GM12891 (cell line): ENCODE measurements around the gene GAS7.

Experiments used
- DNase-seq: peaks from one replicate; pipeline ENCODE4 v3.0.0; 2011; ENCODE audit warnings: low spot score; ENCODE audit not compliant: insufficient read length
- FAIRE-seq: peaks from 2 replicates; lab custom pipeline; 2011; peaks lifted over from hg19 to GRCh38; lab: Jason Lieb, UNC
- PAX5 ChIP-seq: IDR thresholded peaks from 2 replicates; pipeline ENCODE4 v1.6.1; 2011; ENCODE audit warnings: low read length, moderate library complexity, mild to moderate bottlenecking; ENCODE audit not compliant: insufficient read depth, severe bottlenecking
- POLR2A ChIP-seq: IDR thresholded peaks from 2 replicates; pipeline ENCODE4 v1.6.1; 2011; ENCODE audit warnings: low read depth, low read length, control low read depth
- POLR2AphosphoS5 ChIP-seq: IDR thresholded peaks from 2 replicates; pipeline ENCODE4 v1.6.1; 2011; ENCODE audit warnings: low read depth, low read length, control low read depth
- POU2F2 ChIP-seq: IDR thresholded peaks from 2 replicates; pipeline ENCODE4 v1.6.1; 2011; ENCODE audit warnings: low read depth, mild to moderate bottlenecking, control low read depth, low read length, moderate library complexity
- SPI1 ChIP-seq: IDR thresholded peaks from 2 replicates; pipeline ENCODE4 v1.6.1; 2011; ENCODE audit warnings: low read depth, low read length, control low read depth
- TAF1 ChIP-seq: IDR thresholded peaks from 2 replicates; pipeline ENCODE4 v1.6.1; 2011; ENCODE audit warnings: low read depth, low read length, control low read depth

The GAS7 gene

GRCh38 chr17:10192972-10193371 lies 5.4 kb downstream of the GAS7 start:
- no peak for TF ChIP-seq SPI1
- no peak for TF ChIP-seq POU2F2
- TF ChIP-seq PAX5, result no peak
- TF ChIP-seq POLR2AphosphoS5, result no peak
- no peak for TF ChIP-seq TAF1
- TF ChIP-seq POLR2A, result no peak
- FAIRE-seq (no peak), DNase-seq (no peak)

GRCh38 chr17:10192461-10192860 lies 5.9 kb downstream of the GAS7 start:
- no peak for TF ChIP-seq TAF1

DNA sequence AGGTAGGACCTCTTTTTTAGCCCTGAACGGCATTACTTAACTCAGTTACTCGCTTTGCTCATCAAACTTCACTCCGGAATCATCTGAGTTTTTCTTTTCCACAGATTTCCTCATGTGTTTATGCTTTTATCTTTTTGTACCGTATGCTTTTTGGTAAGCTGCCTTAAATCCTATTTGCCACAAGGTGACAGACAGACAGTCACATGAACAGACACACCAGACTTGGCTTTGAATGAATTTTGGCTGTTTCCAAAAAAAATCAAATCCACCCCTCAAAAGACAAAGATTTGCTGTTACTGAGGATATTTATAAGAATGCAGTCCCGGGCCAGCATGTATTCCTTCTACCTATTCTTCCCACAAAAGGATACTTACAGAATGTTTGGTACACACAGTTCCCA lies 10.9 kb downstream of the GAS7 start:
- TF ChIP-seq POLR2A, result no peak
- TF ChIP-seq SPI1, result no peak
- no peak for TF ChIP-seq TAF1
- TF ChIP-seq POLR2AphosphoS5, result no peak
- TF ChIP-seq PAX5, result no peak
- no peak for TF ChIP-seq POU2F2
- no peak for FAIRE-seq
- no peak for DNase-seq

More at GRCh38 chr17:10192461-10192860, 5.9 kb downstream of the GAS7 start:
- DNase-seq (no peak), FAIRE-seq (no peak)

GRCh38 chr17:10186771-10187410 lies 11.5 kb downstream of the GAS7 start:
- DNase-seq, result no peak
- TF ChIP-seq POLR2AphosphoS5, result no peak
- FAIRE-seq, result no peak

DNA sequence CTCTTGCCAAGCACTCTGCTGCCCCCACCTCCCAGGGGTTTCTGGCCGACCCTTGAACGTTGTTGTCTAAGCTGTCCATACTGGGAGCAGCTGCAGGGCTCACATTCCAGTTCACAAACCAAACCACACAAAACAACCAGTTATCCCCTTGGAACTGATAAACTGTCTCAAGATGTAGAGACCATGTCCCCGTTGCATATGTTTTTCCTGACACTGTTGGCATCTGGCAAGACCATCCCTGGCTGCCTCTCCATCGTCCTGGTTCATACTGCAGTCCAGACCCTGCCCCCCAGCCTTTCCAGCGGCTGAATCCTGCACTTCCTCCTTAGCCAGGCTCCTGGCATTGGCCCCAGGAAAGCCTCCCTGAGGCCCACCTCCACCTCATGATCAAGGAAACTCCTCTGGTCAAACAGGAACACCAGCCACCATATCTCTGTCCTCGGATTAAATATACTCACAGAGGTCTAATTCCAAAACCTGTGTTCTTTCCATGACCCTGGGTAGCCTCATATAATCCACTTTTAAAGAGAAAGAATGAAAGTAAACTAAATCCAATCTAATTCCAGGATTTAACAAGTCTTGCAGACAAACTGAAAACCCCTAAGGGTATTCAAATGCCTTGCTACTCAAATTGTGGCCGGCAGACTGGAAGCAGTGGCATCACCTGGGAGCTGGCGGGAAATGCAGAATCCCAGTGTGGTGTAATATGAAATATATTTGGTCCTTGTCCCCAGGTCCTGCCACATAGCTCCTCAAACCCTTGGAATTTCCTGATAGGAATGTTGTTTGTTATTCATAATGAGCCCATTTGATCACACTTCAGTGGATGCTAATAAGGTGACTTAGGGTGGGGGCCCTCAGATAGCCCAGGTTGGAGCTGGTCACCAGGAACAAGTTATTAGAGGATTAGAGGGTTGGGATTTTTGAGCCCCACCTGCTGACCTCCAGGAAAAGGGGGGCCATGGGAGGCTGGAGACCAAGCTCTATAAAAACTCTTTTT lies 14.2 kb downstream of the GAS7 start:
- FAIRE-seq, result no peak

DNA sequence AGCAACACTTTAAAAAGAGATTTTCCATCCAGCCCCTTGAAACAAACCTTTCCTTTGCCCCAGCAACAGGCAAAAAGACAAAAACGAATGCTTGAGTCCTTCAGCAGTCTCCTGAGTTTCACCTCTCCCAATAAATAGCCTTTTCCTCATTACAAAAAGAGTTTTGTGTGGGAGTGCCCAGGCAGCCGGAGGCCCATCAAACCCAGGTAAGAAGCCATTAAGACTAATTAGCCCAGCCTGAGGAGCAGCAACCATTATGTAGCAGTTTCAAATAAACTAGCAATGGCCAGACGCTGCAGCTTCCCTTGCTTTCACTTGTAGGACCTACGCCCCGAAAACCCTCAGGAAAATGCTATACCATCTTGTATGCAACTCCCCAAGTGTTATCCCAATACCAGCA lies 15.6 kb downstream of the GAS7 start:
- no peak for DNase-seq
- TF ChIP-seq POU2F2, result no peak
- no peak for TF ChIP-seq SPI1
- no peak for TF ChIP-seq PAX5
- no peak for TF ChIP-seq TAF1
- TF ChIP-seq POLR2A, result no peak
- TF ChIP-seq POLR2AphosphoS5, result no peak
- no peak for FAIRE-seq

More for the DNA sequence above, 14.2 kb downstream of the GAS7 start:
- no peak for TF ChIP-seq SPI1
- TF ChIP-seq POLR2A, result no peak
- TF ChIP-seq POLR2AphosphoS5, result no peak
- DNase-seq, result no peak

GRCh38 chr17:10178506-10178991 lies 19.9 kb downstream of the GAS7 start:
- DNase-seq, result no peak
- TF ChIP-seq SPI1 (no peak), POU2F2 (no peak), POLR2AphosphoS5 (no peak), TAF1 (no peak), POLR2A (no peak), PAX5 (no peak)
- no peak for FAIRE-seq

GRCh38 chr17:10177913-10178505 lies 20.4 kb downstream of the GAS7 start:
- no peak for TF ChIP-seq POLR2A
- TF ChIP-seq POU2F2, result no peak
- TF ChIP-seq TAF1, result no peak
- no peak for TF ChIP-seq SPI1
- no peak for TF ChIP-seq POLR2AphosphoS5
- no peak for TF ChIP-seq PAX5
- FAIRE-seq, result no peak
- DNase-seq, result no peak

DNA sequence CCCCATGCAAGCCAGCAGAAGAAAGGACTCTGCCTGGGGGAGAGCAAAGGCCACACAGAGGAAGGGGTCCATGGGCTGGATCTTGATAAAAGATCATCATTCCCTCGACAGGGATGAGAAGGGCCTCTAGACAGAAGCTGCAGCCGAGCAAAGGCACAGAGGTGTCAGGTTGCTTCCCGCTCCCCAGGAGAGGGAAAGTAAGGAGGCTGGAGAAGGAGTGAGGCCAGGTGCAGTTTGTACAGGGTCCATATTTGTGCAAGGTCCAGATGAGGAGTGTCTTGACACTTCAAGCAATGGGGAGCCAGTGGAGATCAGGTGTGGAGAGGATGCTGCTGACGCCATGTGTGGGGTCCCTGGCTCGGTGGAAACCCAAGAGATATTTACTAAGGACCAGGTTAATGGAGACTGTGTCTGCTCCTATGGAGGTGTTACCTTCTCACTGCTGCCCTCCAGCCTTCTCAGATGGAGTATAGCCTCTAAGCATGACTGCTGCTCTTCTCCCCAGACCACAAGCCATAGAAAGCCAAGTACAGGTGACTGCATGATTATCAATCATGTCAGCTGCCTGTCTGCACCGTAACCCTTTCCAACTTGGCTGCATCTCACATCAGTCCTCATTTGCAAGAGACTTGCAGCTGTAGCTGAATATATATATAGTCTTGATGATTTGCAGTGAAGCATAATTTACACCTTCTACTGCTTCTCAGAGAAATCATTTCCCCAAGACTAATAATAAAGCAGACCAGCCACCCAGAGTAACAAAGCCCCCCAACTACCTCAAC lies 21.1 kb downstream of the GAS7 start:
- TF ChIP-seq POLR2AphosphoS5 (no peak), POLR2A (no peak), PAX5 (no peak), SPI1 (no peak), POU2F2 (no peak), TAF1 (no peak)
- DNase-seq (no peak), FAIRE-seq (no peak)
